Activated T-cell treated with anti-CD3 and anti-CD28 coated beads, Interleukin-2, amount 50 U/mL, for 24 hours (primary cell): ENCODE results near the gene MGAT3.

Source experiments
- DNase-seq: peaks from one replicate; pipeline ENCODE4 v3.0.0-alpha.2; 2020
- H3K27ac Mint-ChIP-seq: 2 replicates; pipeline ENCODE4 v1.8.0; 2020; ENCODE audit warnings: mild to moderate bottlenecking, mixed read lengths
- H3K27me3 Mint-ChIP-seq: 2 replicates; pipeline ENCODE4 v1.8.0; 2020; ENCODE audit warnings: mixed read lengths
- H3K36me3 Mint-ChIP-seq: 2 replicates; pipeline ENCODE4 v1.8.0; 2020; ENCODE audit warnings: low read depth, mixed read lengths
- H3K4me1 Mint-ChIP-seq: 2 replicates; pipeline ENCODE4 v1.8.0; 2020; ENCODE audit warnings: low read depth, mixed read lengths
- H3K4me3 Mint-ChIP-seq: 2 replicates; pipeline ENCODE4 v1.8.0; 2020; ENCODE audit warnings: mild to moderate bottlenecking, moderate library complexity, mixed read lengths
- H3K9me3 Mint-ChIP-seq: 2 replicates; pipeline ENCODE4 v1.8.0; 2020; ENCODE audit warnings: mixed read lengths

Gene MGAT3

DNA sequence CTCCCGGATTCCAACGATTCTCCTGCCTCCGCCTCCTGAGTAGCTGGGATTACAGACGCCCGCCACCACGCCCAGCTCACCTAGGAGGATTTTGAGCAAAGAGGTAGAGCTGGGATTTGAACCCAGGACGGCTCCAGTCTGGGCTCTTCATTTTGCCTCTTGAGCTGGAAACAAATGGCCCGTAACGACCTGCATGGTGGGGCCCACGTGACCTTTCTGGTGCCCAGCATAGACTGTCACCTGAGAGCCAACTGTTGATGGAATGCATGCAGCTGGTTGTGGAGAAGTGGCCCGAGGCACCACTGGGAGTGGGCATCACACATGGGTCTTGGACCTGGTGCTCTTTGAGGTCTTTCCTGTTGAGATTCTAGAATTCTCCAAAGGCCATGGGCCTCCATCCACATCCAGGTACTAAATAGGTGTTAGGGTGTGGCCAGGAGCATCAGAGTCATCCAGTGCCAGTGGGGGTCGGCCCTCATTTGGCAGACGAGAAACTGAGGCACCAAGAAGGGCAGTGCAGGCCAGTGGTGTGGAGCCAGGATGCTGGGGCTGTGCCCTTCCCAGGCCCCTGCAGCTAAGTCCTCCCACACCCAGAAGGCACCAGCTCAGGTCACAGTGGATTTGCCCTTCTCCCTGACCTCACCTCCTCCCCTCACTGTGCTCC, 67.4 kb downstream of the MGAT3 start:
- Mint-ChIP-seq H3K4me3 (peak overlapping the region; percentile 96), H3K9me3 (no peaks in the 10 kb centered on the region), H3K27ac (peak overlapping the region; percentile 99), H3K27me3 (no peaks in the 10 kb centered on the region), H3K4me1 (peaks cover 71% of the 10 kb centered on the region), H3K36me3 (peaks cover 93% of the 10 kb centered on the region)
- DNase-seq = peak; percentile 38

GRCh38 chr22:39524753-39525657, 68.2 kb downstream of the MGAT3 start:
- Mint-ChIP-seq H3K36me3 (peaks cover 95% of the 10 kb centered on the region), H3K4me1 (peaks cover 79% of the 10 kb centered on the region), H3K27ac (peak overlapping the region; percentile 99), H3K27me3 (no peaks in the 10 kb centered on the region), H3K4me3 (peak overlapping the region; percentile 96), H3K9me3 (no peaks in the 10 kb centered on the region)
- peak; percentile 43 for DNase-seq

GRCh38 chr22:39525658-39525975, 68.8 kb downstream of the MGAT3 start:
- H3K36me3 Mint-ChIP-seq = peaks cover 95% of the 10 kb centered on the region
- H3K9me3 Mint-ChIP-seq = no peaks in the 10 kb centered on the region
- no peaks in the 10 kb centered on the region for H3K27me3 Mint-ChIP-seq
- peaks cover 84% of the 10 kb centered on the region for H3K4me1 Mint-ChIP-seq
- H3K4me3 Mint-ChIP-seq = peak overlapping the region; percentile 96
- DNase-seq = no peak
- peak overlapping the region; percentile 99 for H3K27ac Mint-ChIP-seq

DNA sequence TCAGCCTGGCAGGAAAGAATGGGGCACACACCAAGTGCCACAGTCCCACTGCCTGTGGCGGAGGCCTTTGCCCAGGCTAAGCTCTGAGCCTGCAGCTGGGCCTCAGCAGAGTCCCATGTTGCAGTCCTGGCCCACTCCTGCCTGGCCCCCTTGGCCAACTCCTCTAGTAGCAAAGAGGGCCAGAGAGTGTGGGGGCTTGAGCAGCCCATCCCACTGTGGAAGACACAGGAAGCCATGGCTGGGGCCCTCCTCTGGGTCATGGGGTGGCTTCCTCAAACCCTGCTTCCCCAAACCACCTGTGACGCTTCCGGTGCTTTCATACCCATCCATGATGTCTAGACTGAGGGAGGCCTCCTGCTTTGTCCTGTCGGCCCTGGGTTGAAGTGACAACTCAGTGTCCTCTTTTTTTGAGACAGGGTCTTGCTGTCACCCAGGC, 69.9 kb downstream of the MGAT3 start:
- peak; percentile 47 for DNase-seq
- Mint-ChIP-seq H3K9me3 (no peaks in the 10 kb centered on the region), H3K4me1 (peaks cover 93% of the 10 kb centered on the region), H3K27ac (peak overlapping the region; percentile 96), H3K4me3 (peak overlapping the region; percentile 30), H3K27me3 (no peaks in the 10 kb centered on the region), H3K36me3 (peaks cover 95% of the 10 kb centered on the region)

DNA sequence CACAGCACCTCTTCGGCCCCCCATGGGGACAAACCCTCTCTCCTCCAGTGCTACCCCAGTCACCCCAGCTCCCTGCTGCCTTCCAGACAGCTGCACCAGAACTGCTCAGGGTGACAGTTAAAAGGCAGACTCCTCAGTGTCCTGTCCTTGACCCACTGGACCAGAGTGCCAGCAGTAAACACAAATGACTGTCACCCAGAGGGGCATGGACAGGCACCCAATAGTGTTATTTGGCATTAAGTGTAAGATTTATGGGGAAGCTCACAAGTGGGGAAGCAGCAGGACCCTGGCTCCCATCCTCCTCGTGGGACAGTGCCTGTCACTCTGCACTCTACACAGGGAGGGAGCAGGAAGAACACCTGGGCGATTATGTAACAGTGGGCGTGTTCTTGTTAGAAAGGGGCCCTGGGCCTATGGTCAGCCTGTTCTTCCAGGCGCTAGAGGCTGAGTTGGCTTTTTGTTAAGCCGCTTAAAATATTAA, 70.7 kb downstream of the MGAT3 start:
- Mint-ChIP-seq H3K9me3 (no peaks in the 10 kb centered on the region), H3K27me3 (no peaks in the 10 kb centered on the region), H3K4me1 (peaks cover 87% of the 10 kb centered on the region), H3K4me3 (peak overlapping the region; percentile 40), H3K27ac (peak overlapping the region; percentile 96), H3K36me3 (peaks cover 95% of the 10 kb centered on the region)
- DNase-seq = peak; percentile 40

- Mint-ChIP-seq H3K27me3 (no peaks in the 10 kb centered on the region), H3K27ac (peak overlapping the region; percentile 96), H3K9me3 (no peaks in the 10 kb centered on the region), H3K4me1 (peaks cover 82% of the 10 kb centered on the region), H3K36me3 (peaks cover 90% of the 10 kb centered on the region), H3K4me3 (peak overlapping the region; percentile 97)
- no peak for DNase-seq
These were observed 71.4 kb downstream of the MGAT3 start for GRCh38 chr22:39528080-39528661.

DNA sequence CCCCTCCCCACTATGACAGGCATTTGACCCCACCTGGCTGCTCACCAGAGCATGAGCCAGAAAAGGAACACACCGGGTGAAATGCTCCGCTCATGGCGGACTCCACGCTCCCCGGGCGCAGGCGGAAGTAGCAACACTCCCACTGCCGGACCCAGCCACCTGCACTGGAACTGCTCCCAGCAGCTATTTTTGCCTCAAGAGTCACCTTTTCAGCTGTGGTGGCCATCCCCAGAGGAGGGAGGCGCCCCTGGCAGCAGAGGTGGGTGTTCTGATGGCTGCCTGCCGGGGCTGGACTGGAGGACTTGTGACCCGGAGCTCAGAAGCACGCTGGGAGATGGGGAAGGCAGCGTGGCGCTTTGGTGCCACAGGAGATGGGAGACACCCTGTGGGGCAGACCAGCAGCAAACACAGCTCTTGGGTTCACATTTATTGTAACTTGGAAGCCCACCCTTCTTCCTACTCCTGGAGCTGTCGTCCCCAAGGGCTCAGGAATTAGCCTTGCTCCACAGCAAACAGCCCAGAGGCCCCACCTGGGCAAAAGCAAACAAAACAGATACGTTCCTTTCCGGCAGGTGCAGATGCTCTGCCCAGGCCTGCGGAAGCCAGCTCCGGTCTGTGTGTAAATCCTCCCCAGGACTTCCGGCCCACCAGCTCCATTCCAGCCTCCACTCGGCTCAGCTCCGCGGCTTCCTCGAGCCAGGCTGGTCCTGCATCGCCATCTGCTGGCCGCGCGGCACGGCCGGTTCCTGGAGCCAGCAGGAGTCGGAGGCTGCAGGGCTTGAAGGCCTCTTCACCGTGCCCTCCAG, 72.1 kb downstream of the MGAT3 start:
- DNase-seq = peak; percentile 92
- no peaks in the 10 kb centered on the region for H3K9me3 Mint-ChIP-seq
- peak overlapping the region; percentile 96 for H3K27ac Mint-ChIP-seq
- H3K27me3 Mint-ChIP-seq = no peaks in the 10 kb centered on the region
- peak overlapping the region; percentile 97 for H3K4me3 Mint-ChIP-seq
- peaks cover 83% of the 10 kb centered on the region for H3K36me3 Mint-ChIP-seq
- peaks cover 80% of the 10 kb centered on the region for H3K4me1 Mint-ChIP-seq

DNA sequence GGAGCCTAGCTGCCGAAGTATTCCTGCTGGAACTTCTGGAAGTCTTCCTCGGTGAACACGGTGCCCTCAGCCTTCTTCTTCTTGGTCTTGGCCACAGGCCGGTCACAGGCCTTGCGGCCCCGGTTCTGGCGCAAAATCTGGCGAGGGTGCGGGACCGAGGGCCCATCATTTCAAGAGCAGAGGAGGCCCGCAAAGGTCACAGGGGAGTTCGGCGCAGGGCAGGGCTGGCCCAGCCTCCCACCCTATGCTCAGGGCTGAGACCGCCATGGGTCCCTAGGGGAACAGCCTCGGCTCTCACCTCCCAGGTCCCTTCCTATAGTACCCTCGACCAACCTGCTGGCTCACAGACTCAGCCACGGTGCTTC, 72.7 kb downstream of the MGAT3 start:
- peak overlapping the region; percentile 97 for H3K4me3 Mint-ChIP-seq
- H3K4me1 Mint-ChIP-seq = peaks cover 80% of the 10 kb centered on the region
- no peak for DNase-seq
- H3K36me3 Mint-ChIP-seq = peaks cover 78% of the 10 kb centered on the region
- no peaks in the 10 kb centered on the region for H3K9me3 Mint-ChIP-seq
- H3K27me3 Mint-ChIP-seq = no peaks in the 10 kb centered on the region
- peak overlapping the region; percentile 96 for H3K27ac Mint-ChIP-seq

GRCh38 chr22:39530116-39530515, 73.3 kb downstream of the MGAT3 start:
- Mint-ChIP-seq H3K27me3 (no peaks in the 10 kb centered on the region), H3K9me3 (no peaks in the 10 kb centered on the region), H3K4me1 (peaks cover 75% of the 10 kb centered on the region), H3K27ac (peak overlapping the region; percentile 96), H3K36me3 (peaks cover 71% of the 10 kb centered on the region), H3K4me3 (peak overlapping the region; percentile 97)
- no peak for DNase-seq

DNA sequence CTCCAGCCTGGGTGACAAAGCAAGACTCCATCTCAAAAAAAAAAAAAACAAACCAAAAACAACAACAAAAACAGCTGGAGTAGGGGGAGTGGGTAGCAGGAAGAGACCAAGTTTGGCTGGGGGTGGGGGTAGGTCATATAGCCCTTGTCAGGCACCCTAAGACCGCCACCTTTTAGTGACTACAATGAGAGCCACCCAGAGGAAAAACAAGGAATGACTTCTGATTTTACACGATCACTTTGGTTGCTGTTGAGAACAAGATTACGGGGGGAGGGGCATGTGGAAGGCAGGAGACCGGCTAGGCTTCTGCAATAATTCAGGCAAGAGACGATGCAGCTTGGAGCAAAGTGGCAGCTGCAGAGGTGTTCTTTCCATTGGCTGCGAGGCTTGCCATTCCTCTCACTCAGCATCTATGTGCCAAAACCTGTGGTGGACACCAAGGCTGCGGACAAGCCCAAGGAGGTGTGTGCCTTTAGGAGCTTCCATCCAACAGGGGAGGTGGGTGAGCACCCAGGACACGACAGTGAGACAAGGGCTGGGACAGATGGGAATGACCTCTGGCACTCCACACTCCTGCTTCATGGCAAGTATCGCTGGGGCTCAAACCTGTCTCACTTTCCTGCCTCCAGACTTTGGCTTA, 74.0 kb downstream of the MGAT3 start:
- DNase-seq = no peak
- Mint-ChIP-seq H3K4me3 (peak overlapping the region; percentile 97), H3K4me1 (peaks cover 69% of the 10 kb centered on the region), H3K9me3 (no peaks in the 10 kb centered on the region), H3K27me3 (no peaks in the 10 kb centered on the region), H3K27ac (peak overlapping the region; percentile 96), H3K36me3 (peaks cover 64% of the 10 kb centered on the region)

GRCh38 chr22:39532215-39533073, 75.6 kb downstream of the MGAT3 start, which contains the start of gene RPS19BP1:
Gene RPS19BP1 (minus strand): TSS chr22:39532748. CDS start chr22:39532738, 10 bp downstream.
- peaks cover 52% of the 10 kb centered on the region for H3K36me3 Mint-ChIP-seq
- peak; percentile 99 for DNase-seq
- no peaks in the 10 kb centered on the region for H3K27me3 Mint-ChIP-seq
- peak within 1 kb of the TSS; percentile 97 for H3K4me3 Mint-ChIP-seq
- H3K9me3 Mint-ChIP-seq = no peaks in the 10 kb centered on the region
- H3K27ac Mint-ChIP-seq = peak within 1 kb of the TSS; percentile 96
- H3K4me1 Mint-ChIP-seq = peaks cover 56% of the 10 kb centered on the region

- Mint-ChIP-seq H3K27ac (peak overlapping the region; percentile 37), H3K9me3 (no peaks in the 10 kb centered on the region), H3K27me3 (no peaks in the 10 kb centered on the region), H3K36me3 (peaks cover 36% of the 10 kb centered on the region), H3K4me1 (peaks cover 40% of the 10 kb centered on the region), H3K4me3 (no peak overlapping the region)
- DNase-seq = no peak
These were observed 77.3 kb downstream of the MGAT3 start for GRCh38 chr22:39534092-39534506.
